ENCODE results near the gene SIKE1. TPM values are rescaled to one million over a fixed set of nuclear protein-coding genes. Genes with fewer than 3 reads are reported as not detected.

The SIKE1 gene
- polyA plus RNA-seq, 1 donor (not counting 4 experiments of a cell fraction or from before 2014, with no cell fraction given) = 40.3 TPM

GRCh38 chr1:114723915-114724314 lies 56.6 kb downstream of the SIKE1 start:
- Histone ChIP-seq H4K20me1 (ENCODE audit: control insufficient read depth, extremely low read depth, insufficient read depth, low read length) (no peaks in the 10 kb centered on the region), H3K4me1 (ENCODE audit: control insufficient read depth, extremely low read depth, insufficient read depth, low read length) (no peaks in the 10 kb centered on the region), H2AFZ (ENCODE audit: control insufficient read depth, low read length) (no peak overlapping the region), H3K4me3 (ENCODE audit: control insufficient read depth in 2 of 3, extremely low read depth in 1 of 3, insufficient read depth in 2 of 3, low read depth in 1 of 3, low read length in 3 of 3) (no peak overlapping the region), H3K36me3 (ENCODE audit: control insufficient read depth in 2 of 2, extremely low read depth in 1 of 2, insufficient read depth in 2 of 2, low read length in 2 of 2) (peaks cover 21 to 33% of the 10 kb centered on the region in 2 experiments), H3K27me3 (ENCODE audit: control insufficient read depth, extremely low read depth, insufficient read depth, low read length) (no peaks in the 10 kb centered on the region), H3K9ac (ENCODE audit: control insufficient read depth, extremely low read depth, insufficient read depth, low read length) (no peak overlapping the region), H3K4me2 (ENCODE audit: control insufficient read depth, extremely low read depth, insufficient read depth, low read depth, low read length) (no peak overlapping the region), H3K27ac (ENCODE audit: control insufficient read depth, insufficient read depth, low read length) (no peak overlapping the region), H3K79me2 (ENCODE audit: control insufficient read depth, insufficient read depth, low read length) (peaks cover 4% of the 10 kb centered on the region), H3K9me3 (ENCODE audit: control insufficient read depth, low read depth, low read length) (no peaks in the 10 kb centered on the region), H3K9me1 (ENCODE audit: control insufficient read depth, extremely low read depth, insufficient read depth, low read length) (no peaks in the 10 kb centered on the region)
- no peak for DNase-seq (ENCODE audit: low read depth, low spot score)
- dilution Hi-C loops (cut with MboI; ENCODE audit: extremely low pct_ligation_motif_present, low sequenced_read_pairs) = no loop called here
- FAIRE-seq = no peak
- TF ChIP-seq CTCF (optimal IDR thresholded peaks at IDR 0.05 in 1 of 3, IDR thresholded peaks at IDR 0.05 in 1 of 3, conservative IDR thresholded peaks at IDR 0.05 in 1 of 3; ENCODE audit: extremely low read depth in 1 of 3, insufficient read depth in 2 of 3, low read length in 3 of 3) (no peak), EZH2 (IDR thresholded peaks at IDR 0.05; ENCODE audit: low read length) (no peak)

GRCh38 chr1:114723457-114723856 lies 57.0 kb downstream of the SIKE1 start:
- dilution Hi-C loops (cut with MboI; ENCODE audit: extremely low pct_ligation_motif_present, low sequenced_read_pairs) = no loop called here
- Histone ChIP-seq H3K79me2 (ENCODE audit: control insufficient read depth, insufficient read depth, low read length) (peaks cover 4% of the 10 kb centered on the region), H3K27ac (ENCODE audit: control insufficient read depth, insufficient read depth, low read length) (no peak overlapping the region), H3K27me3 (ENCODE audit: control insufficient read depth, extremely low read depth, insufficient read depth, low read length) (no peaks in the 10 kb centered on the region), H3K9me3 (ENCODE audit: control insufficient read depth, low read depth, low read length) (no peaks in the 10 kb centered on the region), H3K4me3 (ENCODE audit: control insufficient read depth in 2 of 3, extremely low read depth in 1 of 3, insufficient read depth in 2 of 3, low read depth in 1 of 3, low read length in 3 of 3) (no peak overlapping the region), H3K4me2 (ENCODE audit: control insufficient read depth, extremely low read depth, insufficient read depth, low read depth, low read length) (no peak overlapping the region), H3K4me1 (ENCODE audit: control insufficient read depth, extremely low read depth, insufficient read depth, low read length) (no peaks in the 10 kb centered on the region), H4K20me1 (ENCODE audit: control insufficient read depth, extremely low read depth, insufficient read depth, low read length) (no peaks in the 10 kb centered on the region), H3K9me1 (ENCODE audit: control insufficient read depth, extremely low read depth, insufficient read depth, low read length) (no peaks in the 10 kb centered on the region), H3K9ac (ENCODE audit: control insufficient read depth, extremely low read depth, insufficient read depth, low read length) (no peak overlapping the region), H2AFZ (ENCODE audit: control insufficient read depth, low read length) (no peak overlapping the region), H3K36me3 (ENCODE audit: control insufficient read depth in 2 of 2, extremely low read depth in 1 of 2, insufficient read depth in 2 of 2, low read length in 2 of 2) (peaks cover 19 to 30% of the 10 kb centered on the region in 2 experiments)
- TF ChIP-seq EZH2 (IDR thresholded peaks at IDR 0.05; ENCODE audit: low read length) (no peak), CTCF (optimal IDR thresholded peaks at IDR 0.05 in 1 of 3, IDR thresholded peaks at IDR 0.05 in 1 of 3, conservative IDR thresholded peaks at IDR 0.05 in 1 of 3; ENCODE audit: extremely low read depth in 1 of 3, insufficient read depth in 2 of 3, low read length in 3 of 3) (no peak)
- DNase-seq (ENCODE audit: low read depth, low spot score) = no peak
- FAIRE-seq = no peak

All from keratinocyte (primary cell).